Testis (tissue), 3 donors: ENCODE measurements around the gene BCAR3. TPM values are rescaled to one million over a fixed set of nuclear protein-coding genes. Genes with fewer than 3 reads are reported as not detected.
"Not testable (repeated sequence)": the region's sequence is repeated elsewhere in the genome, so short reads cannot be mapped to it uniquely, and the experiment has no call there.

Experiments
- DNase-seq: peaks from one replicate; pipeline ENCODE4 v3.0.0-alpha.2; 2019
- H3K27ac ChIP-seq, 2 donors: fragments of 200-600 bp; sonication (generic); one replicate each; pipeline ENCODE4 v1.5.1; 2019
- H3K27me3 ChIP-seq: fragments of 200-600 bp; sonication (generic); one replicate; pipeline ENCODE4 v1.5.1; 2019
- H3K36me3 ChIP-seq: fragments of 200-600 bp; sonication (generic); one replicate; pipeline ENCODE4 v1.5.1; 2017; ENCODE audit warnings: low read depth; ENCODE audit errors: missing control alignments
- H3K4me1 ChIP-seq: fragments of 200-600 bp; sonication (generic); one replicate; pipeline ENCODE4 v1.5.1; 2019
- H3K4me3 ChIP-seq, 2 donors: fragments of 200-600 bp; sonication (generic); one replicate each; pipeline ENCODE4 v1.5.1; 2017 to 2019
- H3K9me3 ChIP-seq: fragments of 200-600 bp; sonication (generic); one replicate; pipeline ENCODE4 v1.5.1; 2017
- POLR2A ChIP-seq: fragments of 450-650 bp; IDR thresholded peaks from one replicate; pipeline ENCODE4 v1.6.1; 2017; ENCODE audit warnings: antibody characterized with exemption, mild to moderate bottlenecking, moderate library complexity
- WGBS, 2 donors: methylation state at CpG; one replicate each; pipeline ENCODE4 v1.1.5; 2018; 5-methylcytosine and 5-hydroxymethylcytosine counted together
- intact Hi-C: fragments of 100-400 bp; cut with DNase I; formaldehyde crosslinking; loops from one replicate; pipeline ENCODE4 v1.15.1; 2023; ENCODE audit warnings: low total_unique reads
- polyA plus RNA-seq: library from polyadenylated mRNA; stranded (reverse); fragments of 350-450 nt; fragmentation: Illumina TruSeq; extraction: RNeasy Lipid Tissue Mini Kit (QIAGEN cat#74804); gene quantifications from one replicate; pipeline ENCODE4 v1.2.3, GENCODE V29; 2014; ENCODE audit warnings: low read depth, low replicate concordance; ENCODE audit not compliant: insufficient read depth
- total RNA-seq, 2 donors: library from RNA; depleted of rRNA; stranded (reverse); fragments of >200 nt; gene quantifications; one replicate each; pipeline ENCODE4 v1.2.3, GENCODE V29; 2016
- TF ChIP-seq, protein P1 (sequence below), 3 experiments: fragments of 450-650 bp in 2 of 3; fragments of 200-600 bp in 1 of 3; sonication (generic) in 1 of 3; IDR thresholded peaks; one replicate each; pipeline ENCODE4 v1.5.1; 2016 to 2019; ENCODE audit warnings: antibody characterized with exemption in 3 of 3, mild to moderate bottlenecking in 2 of 3, moderate library complexity in 1 of 3

The BCAR3 gene
- total and polyA plus RNA-seq, 3 donors from 2014 or later = 23.2 to 55.9 (median 42.9) TPM

DNA sequence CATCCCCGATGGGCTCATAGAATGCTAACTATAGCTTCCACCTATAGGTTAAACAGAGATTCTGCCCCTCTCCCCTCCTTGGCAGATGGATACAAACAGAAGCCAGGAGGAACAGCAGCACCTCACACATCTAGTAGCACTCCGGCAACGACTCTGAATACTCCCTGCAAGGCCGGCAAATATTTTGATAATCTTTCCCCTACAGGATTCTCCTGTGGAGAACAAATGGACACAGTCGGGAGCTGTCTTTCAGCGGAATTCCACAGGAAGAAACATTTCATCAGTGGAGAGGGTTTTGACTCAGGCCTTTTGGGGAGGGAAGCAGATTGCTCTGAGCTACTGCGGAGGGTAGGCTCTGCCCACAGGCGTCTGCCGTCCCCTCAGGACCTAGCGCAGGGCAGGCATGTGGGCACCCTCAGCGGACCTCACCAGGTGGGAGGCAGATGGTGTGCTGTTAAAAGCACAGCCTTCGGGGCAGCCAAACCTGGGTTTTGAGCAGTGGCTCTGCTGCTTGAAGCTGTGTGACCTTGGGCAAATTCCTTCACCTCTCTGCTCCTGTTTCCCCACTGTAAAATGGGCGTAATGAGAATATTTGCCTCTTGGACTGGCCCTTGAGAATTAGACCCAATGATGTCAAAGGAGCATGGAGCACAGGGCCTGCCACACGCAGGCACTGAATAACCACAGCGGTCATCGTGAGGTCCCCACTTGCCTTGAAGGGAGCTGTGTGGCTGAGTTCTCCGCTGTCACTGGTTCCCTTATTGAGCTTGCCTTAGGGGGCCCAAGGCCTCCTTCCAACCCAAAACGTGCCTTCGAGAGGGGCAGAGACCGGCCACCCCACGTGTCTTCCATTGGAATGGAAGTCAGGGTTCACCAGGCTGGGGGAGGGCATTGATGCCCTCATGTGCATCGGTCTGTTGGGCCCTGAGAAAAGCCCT is 19.2 kb upstream of the BCAR3 start:
- H3K27ac ChIP-seq = no peak overlapping the region

DNA sequence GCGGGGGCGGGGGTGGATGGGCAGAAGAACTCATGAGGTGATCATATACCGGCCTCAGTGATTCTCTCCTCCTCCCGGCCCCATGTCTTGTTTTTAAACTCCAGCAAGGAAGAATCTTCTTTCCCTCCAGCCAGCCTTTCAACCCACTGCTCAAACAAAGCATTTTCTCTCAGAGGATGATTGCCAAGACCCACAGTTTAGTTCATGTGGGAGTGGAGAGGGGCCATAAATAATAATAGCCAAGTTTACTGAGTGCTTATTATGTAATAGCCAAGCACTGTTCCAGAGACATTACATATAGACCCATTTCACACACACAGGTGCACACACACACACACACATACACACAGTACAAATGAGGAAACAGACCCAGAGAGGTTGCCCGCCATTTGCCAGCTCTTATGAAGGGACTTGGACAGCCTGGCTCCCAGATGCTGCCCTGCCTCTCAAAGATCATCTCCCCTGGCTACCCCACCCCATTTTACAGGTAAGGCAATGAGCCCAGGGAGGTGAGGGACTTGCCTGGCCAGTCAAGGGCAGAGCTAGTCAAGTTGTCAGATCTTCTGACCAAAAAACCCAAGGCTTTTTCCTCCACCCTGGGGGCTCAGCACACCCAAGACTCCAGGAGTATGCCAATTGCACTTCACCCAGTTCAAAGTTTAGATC is 18.0 kb upstream of the BCAR3 start:
- Histone ChIP-seq H3K27ac (no peak overlapping the region), H3K4me1 (peaks cover 7% of the 10 kb centered on the region), H3K9me3 (no peaks in the 10 kb centered on the region), H3K4me3 (no peak overlapping the region), H3K27me3 (no peaks in the 10 kb centered on the region), H3K36me3 (no peaks in the 10 kb centered on the region)
- TF ChIP-seq, protein P1, sequence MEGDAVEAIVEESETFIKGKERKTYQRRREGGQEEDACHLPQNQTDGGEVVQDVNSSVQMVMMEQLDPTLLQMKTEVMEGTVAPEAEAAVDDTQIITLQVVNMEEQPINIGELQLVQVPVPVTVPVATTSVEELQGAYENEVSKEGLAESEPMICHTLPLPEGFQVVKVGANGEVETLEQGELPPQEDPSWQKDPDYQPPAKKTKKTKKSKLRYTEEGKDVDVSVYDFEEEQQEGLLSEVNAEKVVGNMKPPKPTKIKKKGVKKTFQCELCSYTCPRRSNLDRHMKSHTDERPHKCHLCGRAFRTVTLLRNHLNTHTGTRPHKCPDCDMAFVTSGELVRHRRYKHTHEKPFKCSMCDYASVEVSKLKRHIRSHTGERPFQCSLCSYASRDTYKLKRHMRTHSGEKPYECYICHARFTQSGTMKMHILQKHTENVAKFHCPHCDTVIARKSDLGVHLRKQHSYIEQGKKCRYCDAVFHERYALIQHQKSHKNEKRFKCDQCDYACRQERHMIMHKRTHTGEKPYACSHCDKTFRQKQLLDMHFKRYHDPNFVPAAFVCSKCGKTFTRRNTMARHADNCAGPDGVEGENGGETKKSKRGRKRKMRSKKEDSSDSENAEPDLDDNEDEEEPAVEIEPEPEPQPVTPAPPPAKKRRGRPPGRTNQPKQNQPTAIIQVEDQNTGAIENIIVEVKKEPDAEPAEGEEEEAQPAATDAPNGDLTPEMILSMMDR (IDR thresholded peaks at IDR 0.05) = no peak
- TF ChIP-seq POLR2A = no peak
- DNase-seq = no peak
- 92 to 94% methylated on average over 5 of the region's 5 CpGs for WGBS, 2 donors
- intact Hi-C loops = no loop called here

More for the DNA sequence above, 19.2 kb upstream of the BCAR3 start:
- DNase-seq = no peak
- WGBS, 2 donors = 73 to 91% methylated on average over 14 to 22 of the region's 22 CpGs
- Histone ChIP-seq H3K36me3 (no peaks in the 10 kb centered on the region), H3K9me3 (no peaks in the 10 kb centered on the region), H3K4me3 (no peak overlapping the region), H3K27me3 (no peaks in the 10 kb centered on the region), H3K4me1 (peaks cover 7% of the 10 kb centered on the region)
- intact Hi-C loops = no loop called here
- TF ChIP-seq, protein P1 (IDR thresholded peaks at IDR 0.05) = no peak
- TF ChIP-seq POLR2A = no peak

GRCh38 chr1:93699049-93699384 is 17.4 kb upstream of the BCAR3 start:
- 89% methylated on average over 5 of the region's 5 CpGs for WGBS, 2 donors
- Histone ChIP-seq H3K9me3 (no peaks in the 10 kb centered on the region), H3K4me1 (peaks cover 7% of the 10 kb centered on the region), H3K4me3 (no peak overlapping the region), H3K27me3 (no peaks in the 10 kb centered on the region), H3K36me3 (no peaks in the 10 kb centered on the region), H3K27ac (no peak overlapping the region)
- TF ChIP-seq, protein P1 (IDR thresholded peaks at IDR 0.05) = no peak
- no peak for TF ChIP-seq POLR2A
- no peak for DNase-seq
- intact Hi-C loops = no loop called here

DNA sequence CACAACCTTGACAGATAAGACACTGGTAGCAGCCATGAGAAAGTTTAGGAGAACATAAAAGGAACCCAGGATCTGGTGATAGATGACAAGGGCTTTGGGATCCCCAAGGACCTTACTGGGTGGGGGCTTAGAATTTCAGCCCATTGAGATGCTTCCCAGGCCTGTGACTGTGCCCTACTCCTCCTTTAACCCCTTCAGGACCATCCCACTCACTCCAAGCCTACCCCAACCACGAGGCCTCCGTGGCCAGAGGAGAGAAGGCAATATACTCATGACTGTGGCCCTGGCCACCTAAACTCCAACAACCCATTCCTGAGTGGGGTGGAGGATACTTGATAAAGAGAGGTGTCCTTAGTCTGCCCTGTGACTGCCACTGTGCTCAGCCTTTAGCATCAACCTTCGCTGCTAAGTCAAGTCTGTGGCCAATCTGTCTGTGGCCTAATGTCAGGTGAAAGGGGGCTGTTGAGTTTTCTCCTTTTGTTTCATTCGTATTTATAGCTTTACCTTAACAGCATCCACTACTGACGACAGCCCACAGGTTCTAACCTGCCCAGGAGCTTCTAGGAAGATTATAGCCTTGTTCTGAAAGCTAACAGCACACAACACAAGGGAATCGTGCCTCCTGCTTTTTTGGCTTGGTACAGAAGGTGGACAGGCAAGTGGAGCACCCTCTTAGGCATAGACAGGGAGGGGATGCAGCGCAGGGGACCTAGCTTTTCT is 16.9 kb upstream of the BCAR3 start:
- no peak overlapping the region for H3K27ac ChIP-seq
- H3K4me1 ChIP-seq = peaks cover 7% of the 10 kb centered on the region
- no peak for DNase-seq
- 93 to 98% methylated on average over 7 of the region's 7 CpGs for WGBS, 2 donors
- intact Hi-C loops = no loop called here
- H3K36me3 ChIP-seq = no peaks in the 10 kb centered on the region
- H3K4me3 ChIP-seq = no peak overlapping the region
- H3K9me3 ChIP-seq = no peaks in the 10 kb centered on the region
- no peaks in the 10 kb centered on the region for H3K27me3 ChIP-seq
- no peak for TF ChIP-seq POLR2A
- TF ChIP-seq, protein P1 (IDR thresholded peaks at IDR 0.05) = no peak

DNA sequence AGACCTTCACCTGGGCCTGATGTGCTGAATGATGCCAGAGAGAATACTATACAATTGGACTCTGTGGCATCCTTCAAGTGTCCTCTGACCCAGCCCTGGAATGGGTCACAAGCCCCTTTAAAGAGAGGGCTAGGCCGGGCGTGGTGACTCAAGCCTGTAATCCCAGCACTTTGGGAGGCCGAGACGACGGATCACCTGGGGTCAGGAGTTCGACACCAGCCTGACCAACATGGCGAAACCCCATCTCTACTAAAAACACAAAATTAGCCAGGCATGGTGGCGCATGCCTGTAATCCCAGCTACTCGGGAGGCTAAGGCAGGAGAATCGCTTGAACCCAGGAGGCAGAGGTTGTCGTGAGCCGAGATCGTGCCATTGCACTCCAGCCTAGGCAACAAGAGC is 15.9 kb upstream of the BCAR3 start:
- H3K4me1 ChIP-seq, H3K36me3 ChIP-seq, DNase-seq, H3K4me3 ChIP-seq, H3K27ac ChIP-seq, intact Hi-C loops, H3K9me3 ChIP-seq, H3K27me3 ChIP-seq: not testable (repeated sequence)
- 86 to 91% methylated on average over 13 of the region's 13 CpGs for WGBS, 2 donors
